Measurements from ENCODE around the gene CALCR.

CALCR gene

DNA sequence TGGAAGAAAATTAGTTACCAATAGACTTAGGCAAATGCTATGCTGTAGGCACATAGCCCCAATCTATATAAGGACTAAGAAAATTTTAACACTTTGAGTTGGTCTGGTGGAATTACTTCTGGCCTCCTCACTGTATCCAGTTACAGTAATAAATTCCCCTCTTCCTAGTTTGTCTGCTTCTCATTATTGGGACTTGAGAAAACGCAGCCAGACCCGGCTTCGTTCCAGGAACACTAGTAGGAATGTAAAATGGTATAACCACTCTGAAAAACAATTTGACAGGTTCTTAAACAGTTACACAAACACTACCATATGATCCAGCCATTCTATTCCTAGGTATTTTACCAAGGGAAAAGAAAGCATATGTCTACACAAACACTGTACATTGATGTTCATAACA, 192.2 kb downstream of the CALCR start:
- Mint-ChIP-seq H3K36me3 (no peaks in the 10 kb centered on the region), H3K4me1 (no peaks in the 10 kb centered on the region), H3K9me3 (no peaks in the 10 kb centered on the region), H3K4me3 (no peak overlapping the region), H3K27ac (no peak overlapping the region), H3K27me3 (peaks cover 7% of the 10 kb centered on the region)
- CTCF ChIA-PET: no interaction called here
- no peak for DNase-seq

DNA sequence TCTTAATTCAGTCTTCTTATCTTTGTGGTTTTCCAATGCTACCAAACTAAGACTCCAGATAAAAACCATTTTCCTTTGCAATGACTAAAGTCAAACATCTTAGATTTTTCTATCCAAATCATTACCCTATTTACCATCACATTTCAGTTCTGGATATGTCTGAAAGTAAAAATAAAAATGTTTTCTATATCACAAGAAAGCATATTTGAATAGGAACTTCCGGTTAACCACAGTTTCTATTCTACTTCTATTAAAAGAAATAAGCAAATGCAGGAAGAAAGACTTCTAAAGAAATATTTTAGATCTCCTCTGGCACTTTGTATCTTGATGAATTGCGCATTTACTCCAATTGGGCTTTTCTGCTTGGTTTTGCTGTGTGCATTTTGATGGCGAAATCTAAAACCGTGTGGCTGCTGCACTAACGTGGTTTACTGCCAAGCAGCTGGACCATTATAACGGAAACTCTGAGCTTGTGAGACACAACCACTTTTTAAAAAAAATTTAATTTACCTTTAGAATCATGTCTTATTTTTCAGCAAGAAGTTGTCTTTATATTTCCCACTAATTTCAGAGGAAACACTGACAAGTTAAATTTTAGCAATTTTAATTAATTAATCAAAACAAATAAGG, 196.3 kb downstream of the CALCR start:
- H3K36me3 Mint-ChIP-seq: no peaks in the 10 kb centered on the region
- H3K4me1 Mint-ChIP-seq: no peaks in the 10 kb centered on the region
- no peak overlapping the region for H3K4me3 Mint-ChIP-seq
- H3K27ac Mint-ChIP-seq: no peak overlapping the region
- DNase-seq: no peak
- peaks cover 13% of the 10 kb centered on the region for H3K27me3 Mint-ChIP-seq
- CTCF ChIA-PET: no interaction called here
- H3K9me3 Mint-ChIP-seq: no peaks in the 10 kb centered on the region

DNA sequence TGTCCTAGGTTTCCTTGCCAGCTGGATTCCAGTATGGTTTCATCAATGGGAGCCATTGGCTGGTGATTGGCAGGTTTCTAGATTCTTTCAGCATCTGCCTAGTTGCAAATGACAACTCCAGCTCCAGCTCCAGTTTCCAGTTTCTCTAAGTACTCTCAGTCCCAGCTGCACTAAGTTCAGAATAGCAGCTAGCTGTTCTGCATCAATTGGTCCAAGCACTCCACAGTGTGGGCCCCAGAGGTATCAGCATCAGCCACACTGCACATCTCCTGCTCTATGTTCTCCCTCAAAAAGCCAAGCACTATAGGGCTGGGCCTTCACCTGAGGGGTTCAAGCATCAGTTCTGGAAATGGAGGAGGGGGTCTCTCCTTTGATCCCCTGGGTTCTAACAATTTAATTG, 198.9 kb downstream of the CALCR start:
- H3K36me3 Mint-ChIP-seq: no peaks in the 10 kb centered on the region
- CTCF ChIA-PET: no interaction called here
- peaks cover 24% of the 10 kb centered on the region for H3K27me3 Mint-ChIP-seq
- no peak overlapping the region for H3K27ac Mint-ChIP-seq
- no peaks in the 10 kb centered on the region for H3K9me3 Mint-ChIP-seq
- no peak overlapping the region for H3K4me3 Mint-ChIP-seq
- no peaks in the 10 kb centered on the region for H3K4me1 Mint-ChIP-seq
- DNase-seq: no peak

Measured in activated naive CD4-positive, alpha-beta T cell treated with anti-CD3 and anti-CD28 coated beads, Interleukin-2, amount 10 ng/mL, durations not matched to agents 7 days and 5 days (primary cell).